Stimulated activated CD8-positive, alpha-beta memory T cell treated with anti-CD3 and anti-CD28 coated beads, Interleukin-12 subunit alpha, Interleukin-12 subunit beta, amount 100 ng/mL, for 1 hour (primary cell): ENCODE results near the gene ARHGEF40.
A peak's percentile ranks its signal among the peaks of the same experiment; 100 is the strongest.

Experiments used
- DNase-seq: peaks from one replicate; pipeline ENCODE4 v3.0.0-alpha.2; 2020; ENCODE audit warnings: low read depth

The ARHGEF40 gene

GRCh38 chr14:21070083-21070609 is at the start of gene ARHGEF40:
ARHGEF40 (plus strand) TSS chr14:21070304; CDS start chr14:21070397, 93 bp downstream.
- DNase-seq = no peak

- DNase-seq = no peak
Observed at GRCh38 chr14:21020977-21021545, 49.0 kb upstream of the ARHGEF40 start.

GRCh38 chr14:21022686-21023085 is 47.4 kb upstream of the ARHGEF40 start:
- DNase-seq = no peak

GRCh38 chr14:21023174-21023573 is 46.9 kb upstream of the ARHGEF40 start:
- no peak for DNase-seq

- DNase-seq = no peak
Observed at GRCh38 chr14:21023817-21024584, 46.1 kb upstream of the ARHGEF40 start.

- peak; percentile 63 for DNase-seq
Observed at GRCh38 chr14:21024585-21025370, 45.3 kb upstream of the ARHGEF40 start, which contains the start of gene NDRG2. NDRG2 (minus strand) TSS chr14:21025061; CDS start chr14:21023315, 1,746 bp downstream.

GRCh38 chr14:21025371-21026273 is 44.5 kb upstream of the ARHGEF40 start:
- DNase-seq = no peak

GRCh38 chr14:21026274-21026987 is 43.7 kb upstream of the ARHGEF40 start:
- DNase-seq = no peak

- DNase-seq = no peak
Observed at GRCh38 chr14:21026988-21027315, 43.2 kb upstream of the ARHGEF40 start.

- DNase-seq = no peak
Observed at GRCh38 chr14:21029917-21030316, 40.2 kb upstream of the ARHGEF40 start, which contains the start of gene TPPP2. TPPP2 (plus strand) TSS chr14:21030217; CDS start chr14:21030582, 365 bp downstream.

- no peak for DNase-seq
Observed at GRCh38 chr14:21030531-21030930, 39.6 kb upstream of the ARHGEF40 start.

GRCh38 chr14:21032326-21033132 is 37.6 kb upstream of the ARHGEF40 start:
- no peak for DNase-seq

- no peak for DNase-seq
Observed at GRCh38 chr14:21033133-21033698, 36.9 kb upstream of the ARHGEF40 start.

GRCh38 chr14:21034707-21035106 is 35.4 kb upstream of the ARHGEF40 start, which contains the start of gene RNASE13:
RNASE13 (minus strand) TSS chr14:21034807; CDS start chr14:21034288, 519 bp downstream.
- no peak for DNase-seq

- DNase-seq = no peak
Observed at GRCh38 chr14:21036751-21037150, 33.4 kb upstream of the ARHGEF40 start.

GRCh38 chr14:21037156-21037555 is 32.9 kb upstream of the ARHGEF40 start:
- DNase-seq = no peak

GRCh38 chr14:21038441-21039422 is 31.4 kb upstream of the ARHGEF40 start:
- DNase-seq = no peak
